ENCODE data around the gene SUSD3. TPM values are rescaled to one million over a fixed set of nuclear protein-coding genes. Genes with fewer than 3 reads are reported as not detected.

SUSD3 gene
- total and polyA plus RNA-seq, 10 of the 15 experiments (the other 5 are each of a cell fraction or from before 2014, with no cell fraction given): 2.5 to 92.0 (median 31.1) TPM

GRCh38 chr9:93058355-93059010 is at the start of gene SUSD3 (continued):
- TF ChIP-seq CREM (IDR thresholded peaks at IDR 0.05; ENCODE audit: low read depth): no peak
- TF ChIP-seq SREBF1 (IDR thresholded peaks at IDR 0.05; ENCODE audit: low read length): no peak
- TF ChIP-seq DPF2 (IDR thresholded peaks at IDR 0.05): peak; percentile 79
- no peak for TF ChIP-seq PKNOX1 (IDR thresholded peaks at IDR 0.05)
- peak; percentile 78 for TF ChIP-seq GATAD2B (conservative IDR thresholded peaks at IDR 0.05; ENCODE audit: low read depth)
- TF ChIP-seq BMI1 (IDR thresholded peaks at IDR 0.05; ENCODE audit: borderline replicate concordance): 0 out of 2 replicates have a peak, but pooled peaks have one; percentile 15
- TF ChIP-seq NR2C1 (IDR thresholded peaks at IDR 0.05): peak; percentile 11; the same call in 1 of the 2 replicates
- peak; percentile 41; the same call in 1 of the 2 replicates for TF ChIP-seq LARP7 (IDR thresholded peaks at IDR 0.05)
- TF ChIP-seq, protein P1, sequence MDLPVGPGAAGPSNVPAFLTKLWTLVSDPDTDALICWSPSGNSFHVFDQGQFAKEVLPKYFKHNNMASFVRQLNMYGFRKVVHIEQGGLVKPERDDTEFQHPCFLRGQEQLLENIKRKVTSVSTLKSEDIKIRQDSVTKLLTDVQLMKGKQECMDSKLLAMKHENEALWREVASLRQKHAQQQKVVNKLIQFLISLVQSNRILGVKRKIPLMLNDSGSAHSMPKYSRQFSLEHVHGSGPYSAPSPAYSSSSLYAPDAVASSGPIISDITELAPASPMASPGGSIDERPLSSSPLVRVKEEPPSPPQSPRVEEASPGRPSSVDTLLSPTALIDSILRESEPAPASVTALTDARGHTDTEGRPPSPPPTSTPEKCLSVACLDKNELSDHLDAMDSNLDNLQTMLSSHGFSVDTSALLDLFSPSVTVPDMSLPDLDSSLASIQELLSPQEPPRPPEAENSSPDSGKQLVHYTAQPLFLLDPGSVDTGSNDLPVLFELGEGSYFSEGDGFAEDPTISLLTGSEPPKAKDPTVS (IDR thresholded peaks at IDR 0.05; ENCODE audit: low read depth, low read length): no peak
- TF ChIP-seq, protein P2, sequence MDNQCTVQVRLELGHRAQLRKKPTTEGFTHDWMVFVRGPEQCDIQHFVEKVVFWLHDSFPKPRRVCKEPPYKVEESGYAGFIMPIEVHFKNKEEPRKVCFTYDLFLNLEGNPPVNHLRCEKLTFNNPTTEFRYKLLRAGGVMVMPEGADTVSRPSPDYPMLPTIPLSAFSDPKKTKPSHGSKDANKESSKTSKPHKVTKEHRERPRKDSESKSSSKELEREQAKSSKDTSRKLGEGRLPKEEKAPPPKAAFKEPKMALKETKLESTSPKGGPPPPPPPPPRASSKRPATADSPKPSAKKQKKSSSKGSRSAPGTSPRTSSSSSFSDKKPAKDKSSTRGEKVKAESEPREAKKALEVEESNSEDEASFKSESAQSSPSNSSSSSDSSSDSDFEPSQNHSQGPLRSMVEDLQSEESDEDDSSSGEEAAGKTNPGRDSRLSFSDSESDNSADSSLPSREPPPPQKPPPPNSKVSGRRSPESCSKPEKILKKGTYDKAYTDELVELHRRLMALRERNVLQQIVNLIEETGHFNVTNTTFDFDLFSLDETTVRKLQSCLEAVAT (IDR thresholded peaks at IDR 0.05): peak; percentile 49
- no peak for TF ChIP-seq WRNIP1 (IDR thresholded peaks at IDR 0.05; ENCODE audit: borderline replicate concordance, low read depth, low read length)
- peak; percentile 53; the same call in 1 of the 2 replicates for TF ChIP-seq EED (IDR thresholded peaks at IDR 0.05; ENCODE audit: low read depth)
- TF ChIP-seq IRF4 (IDR thresholded peaks at IDR 0.05; ENCODE audit: low read depth, low read length): no peak
- peak in 1 of 2 experiments; percentile 15; a peak in 1 of 3 replicates for TF ChIP-seq EGR1 (IDR thresholded peaks at IDR 0.05; ENCODE audit: borderline replicate concordance in 1 of 2, low read depth in 2 of 2, low read length in 2 of 2)
